ENCODE measurements around the gene TP63.
A peak's percentile ranks its signal among the peaks of the same experiment; 100 is the strongest.

Gene TP63

DNA sequence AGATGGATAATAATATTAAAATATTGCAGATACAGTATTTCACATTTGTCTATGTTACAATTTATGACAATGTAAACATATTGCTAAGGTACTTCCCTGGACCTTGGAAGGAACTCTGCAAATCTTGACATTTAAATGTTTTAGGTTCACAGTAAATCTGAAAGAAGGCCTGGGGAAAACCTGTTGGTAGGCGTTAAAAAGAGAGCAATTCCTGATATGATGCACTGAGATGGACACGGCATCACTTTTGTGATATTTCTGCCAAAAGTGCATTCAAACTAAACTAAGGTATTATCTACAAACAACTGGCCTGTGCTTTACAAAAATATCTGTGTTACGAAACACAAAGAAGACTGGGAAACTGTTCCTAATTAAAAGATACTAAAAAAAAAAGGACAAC lies 6.1 kb upstream of the TP63 start:
- TF ChIP-seq, protein P1, sequence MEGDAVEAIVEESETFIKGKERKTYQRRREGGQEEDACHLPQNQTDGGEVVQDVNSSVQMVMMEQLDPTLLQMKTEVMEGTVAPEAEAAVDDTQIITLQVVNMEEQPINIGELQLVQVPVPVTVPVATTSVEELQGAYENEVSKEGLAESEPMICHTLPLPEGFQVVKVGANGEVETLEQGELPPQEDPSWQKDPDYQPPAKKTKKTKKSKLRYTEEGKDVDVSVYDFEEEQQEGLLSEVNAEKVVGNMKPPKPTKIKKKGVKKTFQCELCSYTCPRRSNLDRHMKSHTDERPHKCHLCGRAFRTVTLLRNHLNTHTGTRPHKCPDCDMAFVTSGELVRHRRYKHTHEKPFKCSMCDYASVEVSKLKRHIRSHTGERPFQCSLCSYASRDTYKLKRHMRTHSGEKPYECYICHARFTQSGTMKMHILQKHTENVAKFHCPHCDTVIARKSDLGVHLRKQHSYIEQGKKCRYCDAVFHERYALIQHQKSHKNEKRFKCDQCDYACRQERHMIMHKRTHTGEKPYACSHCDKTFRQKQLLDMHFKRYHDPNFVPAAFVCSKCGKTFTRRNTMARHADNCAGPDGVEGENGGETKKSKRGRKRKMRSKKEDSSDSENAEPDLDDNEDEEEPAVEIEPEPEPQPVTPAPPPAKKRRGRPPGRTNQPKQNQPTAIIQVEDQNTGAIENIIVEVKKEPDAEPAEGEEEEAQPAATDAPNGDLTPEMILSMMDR (IDR thresholded peaks at IDR 0.05), result no peak
- no peak overlapping the region for H3K4me3 ChIP-seq
- DNase-seq (ENCODE audit: low spot score), result no peak
- H3K27ac ChIP-seq, result no peak overlapping the region

DNA sequence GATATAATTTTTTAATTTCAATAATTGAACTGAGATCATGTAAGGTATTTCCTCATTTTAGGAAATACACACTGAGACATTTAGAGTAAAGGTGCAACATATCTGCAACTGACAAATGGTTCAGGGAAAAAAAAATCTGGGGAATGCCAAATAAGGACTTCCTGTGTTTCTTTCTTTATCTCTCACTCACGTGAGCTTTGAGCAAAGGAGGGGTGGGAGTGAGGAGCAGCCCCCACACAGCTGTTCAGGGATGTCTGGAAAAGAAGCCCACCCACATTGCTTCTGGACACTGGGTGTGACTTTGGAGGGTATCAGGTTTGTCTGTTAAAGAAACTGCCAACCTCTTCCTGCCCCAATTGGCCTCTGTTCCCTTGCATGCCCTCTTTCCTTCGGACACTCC lies 5.6 kb upstream of the TP63 start:
- TF ChIP-seq, protein P1 (IDR thresholded peaks at IDR 0.05), result no peak
- Histone ChIP-seq H3K4me3 (no peak overlapping the region), H3K27ac (no peak overlapping the region)
- DNase-seq (ENCODE audit: low spot score), result no peak

DNA sequence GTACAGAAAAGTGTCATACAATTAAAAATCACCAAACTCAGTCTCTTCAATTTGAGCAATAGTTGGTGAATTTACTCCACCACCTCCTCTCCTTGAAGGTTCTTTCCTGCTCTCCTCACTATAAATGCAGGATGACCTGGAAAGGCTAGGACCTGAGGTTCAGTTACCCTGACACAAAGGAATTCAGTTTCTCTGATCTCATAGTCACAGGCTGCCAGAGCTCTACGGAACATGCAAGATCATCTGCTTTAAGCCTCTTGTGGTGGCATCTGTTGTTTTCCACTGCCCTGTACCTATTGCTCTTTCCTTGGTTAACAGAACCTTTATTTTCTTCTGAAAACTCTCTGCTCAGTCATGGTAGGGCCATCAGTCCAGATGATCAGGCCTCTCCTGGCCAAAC lies 4.9 kb upstream of the TP63 start:
- Histone ChIP-seq H3K4me3 (no peak overlapping the region), H3K27ac (no peak overlapping the region)
- no peak for DNase-seq (ENCODE audit: low spot score)
- TF ChIP-seq, protein P1 (IDR thresholded peaks at IDR 0.05), result no peak

DNA sequence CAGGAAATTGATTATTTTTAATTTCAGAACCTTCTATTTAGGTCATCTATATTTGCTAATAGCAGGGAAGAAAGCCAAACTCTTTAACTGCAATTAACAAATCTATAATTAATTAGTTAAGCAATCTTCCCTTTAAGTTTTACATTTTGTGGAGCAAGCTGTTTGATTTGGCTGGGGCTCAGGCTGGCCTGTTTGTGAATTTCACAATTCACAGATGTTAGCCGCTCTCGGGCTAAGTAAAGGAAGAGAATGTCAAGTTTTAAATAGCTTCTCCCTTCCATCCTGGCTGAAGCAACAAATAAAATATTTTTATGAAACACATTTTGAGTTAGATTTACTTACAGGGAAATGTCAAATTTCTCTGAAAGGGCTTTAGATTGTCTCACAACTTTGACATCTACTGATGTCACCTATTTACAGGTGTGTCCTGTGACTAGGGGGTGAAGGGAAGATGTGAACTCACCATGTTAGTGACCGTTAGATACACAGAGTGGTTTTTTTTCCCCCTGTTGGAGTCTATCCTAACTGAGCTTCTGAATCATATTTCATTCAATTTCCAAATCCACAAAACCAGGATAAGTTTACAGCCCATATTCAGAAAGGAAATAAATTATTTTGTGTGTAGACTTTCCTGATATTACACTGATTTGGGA lies 1.3 kb upstream of the TP63 start:
- DNase-seq (ENCODE audit: low spot score), result no peak
- Histone ChIP-seq H3K27ac (peak overlapping the region in 1 of 2 donors; percentile 17), H3K4me3 (no peak overlapping the region)
- TF ChIP-seq, protein P1 (IDR thresholded peaks at IDR 0.05), result no peak

DNA sequence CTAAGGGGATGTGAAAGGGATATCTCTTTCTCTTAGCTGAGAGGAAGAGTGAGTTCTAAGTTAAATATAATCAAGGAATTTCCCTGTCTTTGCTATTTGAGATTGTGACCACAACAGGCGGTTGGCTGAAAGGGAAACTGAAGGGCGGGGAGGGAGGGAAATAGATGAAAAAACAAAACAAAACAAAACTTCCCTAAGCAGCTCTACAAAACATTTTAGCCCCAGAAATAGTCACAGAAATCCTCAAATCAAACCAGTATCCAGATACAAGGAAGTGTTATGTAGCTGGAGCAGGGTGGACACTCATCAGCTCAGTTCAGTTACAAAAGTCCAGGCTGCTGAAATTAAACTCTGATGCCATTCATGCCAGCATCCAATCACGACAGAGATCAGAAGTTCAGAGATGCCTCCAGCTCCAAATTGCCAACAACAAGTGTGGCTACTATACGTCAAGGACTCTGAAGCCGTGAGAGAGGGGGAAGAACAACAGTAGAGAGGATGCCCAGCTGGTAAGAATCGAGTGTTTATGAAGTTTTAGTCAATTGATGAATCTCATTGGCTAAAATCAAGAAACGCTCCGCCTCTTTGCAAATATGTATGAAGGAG lies 319 bp upstream of the TP63 start:
- peak overlapping the region; percentile 50 for H3K4me3 ChIP-seq
- DNase-seq (ENCODE audit: low spot score), result no peak
- H3K27ac ChIP-seq, result peak overlapping the region in 1 of 2 donors; percentile 6
- TF ChIP-seq, protein P1 (IDR thresholded peaks at IDR 0.05), result no peak

DNA sequence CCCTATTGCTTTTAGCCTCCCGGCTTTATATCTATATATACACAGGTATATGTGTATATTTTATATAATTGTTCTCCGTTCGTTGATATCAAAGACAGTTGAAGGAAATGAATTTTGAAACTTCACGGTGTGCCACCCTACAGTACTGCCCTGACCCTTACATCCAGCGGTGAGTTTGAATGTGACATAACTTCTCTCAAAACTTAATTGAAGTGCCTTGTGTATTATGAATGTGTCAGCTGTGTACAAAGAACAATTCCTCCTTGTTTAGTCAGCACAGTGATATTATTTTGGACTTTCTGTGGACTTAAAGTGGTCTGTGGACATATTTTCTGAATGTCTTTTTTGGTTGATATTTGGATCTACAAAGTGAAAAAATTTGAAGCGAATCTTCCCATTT lies 220 bp downstream of the TP63 start:
- DNase-seq (ENCODE audit: low spot score), result no peak
- Histone ChIP-seq H3K4me3 (no peak overlapping the region), H3K27ac (no peak overlapping the region)
- TF ChIP-seq, protein P1 (IDR thresholded peaks at IDR 0.05), result no peak

DNA sequence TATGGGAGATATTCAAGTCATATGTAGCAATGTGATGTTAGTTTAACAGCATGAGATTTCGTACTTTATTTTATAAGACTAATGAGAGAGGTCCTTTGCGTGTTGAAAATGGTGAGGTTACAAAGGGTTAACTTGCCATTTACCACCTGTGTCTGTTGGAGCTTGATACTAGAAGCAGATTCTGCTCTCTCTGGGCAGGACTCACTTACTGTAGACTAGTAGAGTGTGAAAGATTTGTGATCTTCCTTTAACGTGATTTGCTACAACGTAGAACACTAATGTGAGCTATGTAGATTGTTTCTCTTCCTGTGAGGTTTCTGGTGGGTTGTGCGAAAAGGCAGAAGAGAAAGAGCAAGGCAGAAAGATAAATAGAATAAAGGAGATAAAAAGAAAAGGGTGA lies 1.1 kb downstream of the TP63 start:
- TF ChIP-seq, protein P1 (IDR thresholded peaks at IDR 0.05), result no peak
- Histone ChIP-seq H3K27ac (no peak overlapping the region), H3K4me3 (no peak overlapping the region)
- no peak for DNase-seq (ENCODE audit: low spot score)

All from coronary artery (tissue), 2 donors.